Measurements from ENCODE around the gene ITIH4. TPM values are rescaled to one million over a fixed set of nuclear protein-coding genes. Genes with fewer than 3 reads are reported as not detected.

The ITIH4 gene
- total RNA-seq, 2 experiments from 2014 or later: 15.1 to 16.3 TPM

- Mint-ChIP-seq H3K27ac (peak within 1 kb of the TSS; percentile 30), H3K4me3 (no peak within 1 kb of the TSS), H3K9me3 (ENCODE audit: insufficient read depth) (no peaks in the 10 kb centered on the region), H3K27me3 (ENCODE audit: low read depth) (no peaks in the 10 kb centered on the region), H3K36me3 (ENCODE audit: low read depth) (no peaks in the 10 kb centered on the region), H3K4me1 (ENCODE audit: low read depth) (no peaks in the 10 kb centered on the region)
- no peak for DNase-seq
- ATAC-seq: no peak
- POLR2A ChIA-PET: no interaction called here
- CTCF ChIA-PET: no interaction called here
These were observed 35.8 kb downstream of the ITIH4 start, which contains the start of gene ITIH3 for GRCh38 chr3:52794612-52795099. Gene ITIH3, plus strand, starts transcription at chr3:52794796. Its CDS starts 8 bp downstream, at chr3:52794804.

- H3K4me3 Mint-ChIP-seq: no peak overlapping the region
- ATAC-seq: no peak
- ChIA-PET POLR2A (no interaction called here), CTCF (interaction anchor here (1.2 kb wide), 1 partner anchor 57 kb away, joined by 3 read pairs; no protein-coding TSS in a partner anchor)
- no peaks in the 10 kb centered on the region for H3K9me3 Mint-ChIP-seq (ENCODE audit: insufficient read depth)
- DNase-seq: no peak
- no peaks in the 10 kb centered on the region for H3K36me3 Mint-ChIP-seq (ENCODE audit: low read depth)
- peak overlapping the region; percentile 30 for H3K27ac Mint-ChIP-seq
- H3K4me1 Mint-ChIP-seq (ENCODE audit: low read depth): no peaks in the 10 kb centered on the region
- no peaks in the 10 kb centered on the region for H3K27me3 Mint-ChIP-seq (ENCODE audit: low read depth)
These were observed 36.5 kb downstream of the ITIH4 start for GRCh38 chr3:52793702-52794611.

GRCh38 chr3:52792961-52793695 is 37.3 kb downstream of the ITIH4 start:
- no peak for ATAC-seq
- ChIA-PET POLR2A (no interaction called here), CTCF (interaction anchor here (1.0 to 1.2 kb wide), 3 partner anchors 26 to 341 kb away, joined by 3 to 4 read pairs (median 3); no protein-coding TSS in a partner anchor)
- H3K9me3 Mint-ChIP-seq (ENCODE audit: insufficient read depth): no peaks in the 10 kb centered on the region
- no peak overlapping the region for H3K4me3 Mint-ChIP-seq
- H3K4me1 Mint-ChIP-seq (ENCODE audit: low read depth): no peaks in the 10 kb centered on the region
- no peak overlapping the region for H3K27ac Mint-ChIP-seq
- DNase-seq: no peak
- H3K27me3 Mint-ChIP-seq (ENCODE audit: low read depth): no peaks in the 10 kb centered on the region
- no peaks in the 10 kb centered on the region for H3K36me3 Mint-ChIP-seq (ENCODE audit: low read depth)

- Mint-ChIP-seq H3K9me3 (ENCODE audit: insufficient read depth) (no peaks in the 10 kb centered on the region), H3K27ac (no peak overlapping the region), H3K4me1 (ENCODE audit: low read depth) (no peaks in the 10 kb centered on the region), H3K27me3 (ENCODE audit: low read depth) (no peaks in the 10 kb centered on the region), H3K36me3 (ENCODE audit: low read depth) (no peaks in the 10 kb centered on the region), H3K4me3 (no peak overlapping the region)
- CTCF ChIA-PET: interaction anchor here (1.0 to 1.2 kb wide), 3 partner anchors 27 to 342 kb away, joined by 3 to 4 read pairs (median 3); no protein-coding TSS in a partner anchor
- POLR2A ChIA-PET: interaction anchor here (0.6 kb wide), 1 partner anchor 21 kb away, joined by 3 read pairs; no protein-coding TSS in a partner anchor
- DNase-seq: no peak
- no peak for ATAC-seq
These were observed 38.1 kb downstream of the ITIH4 start for GRCh38 chr3:52792413-52792812.

GRCh38 chr3:52791928-52792327 is 38.5 kb downstream of the ITIH4 start:
- ATAC-seq (no peak), DNase-seq (no peak)
- CTCF ChIA-PET: interaction anchor here (1.0 to 1.2 kb wide), 2 partner anchors 27 to 342 kb away, joined by 3 to 4 read pairs; no protein-coding TSS in a partner anchor
- H3K27me3 Mint-ChIP-seq (ENCODE audit: low read depth): no peaks in the 10 kb centered on the region
- H3K9me3 Mint-ChIP-seq (ENCODE audit: insufficient read depth): no peaks in the 10 kb centered on the region
- H3K4me1 Mint-ChIP-seq (ENCODE audit: low read depth): no peaks in the 10 kb centered on the region
- H3K27ac Mint-ChIP-seq: no peak overlapping the region
- H3K4me3 Mint-ChIP-seq: no peak overlapping the region
- POLR2A ChIA-PET: interaction anchor here (0.6 kb wide), 1 partner anchor 21 kb away, joined by 3 read pairs; no protein-coding TSS in a partner anchor
- H3K36me3 Mint-ChIP-seq (ENCODE audit: low read depth): no peaks in the 10 kb centered on the region

GRCh38 chr3:52791366-52791765 is 39.1 kb downstream of the ITIH4 start:
- no peaks in the 10 kb centered on the region for H3K36me3 Mint-ChIP-seq (ENCODE audit: low read depth)
- no peaks in the 10 kb centered on the region for H3K4me1 Mint-ChIP-seq (ENCODE audit: low read depth)
- DNase-seq (no peak), ATAC-seq (no peak)
- no peak overlapping the region for H3K4me3 Mint-ChIP-seq
- CTCF ChIA-PET: no interaction called here
- POLR2A ChIA-PET: no interaction called here
- no peak overlapping the region for H3K27ac Mint-ChIP-seq
- no peaks in the 10 kb centered on the region for H3K9me3 Mint-ChIP-seq (ENCODE audit: insufficient read depth)
- H3K27me3 Mint-ChIP-seq (ENCODE audit: low read depth): no peaks in the 10 kb centered on the region

- POLR2A ChIA-PET: no interaction called here
- ATAC-seq: no peak
- no peaks in the 10 kb centered on the region for H3K4me1 Mint-ChIP-seq (ENCODE audit: low read depth)
- no peak for DNase-seq
- H3K36me3 Mint-ChIP-seq (ENCODE audit: low read depth): no peaks in the 10 kb centered on the region
- H3K27me3 Mint-ChIP-seq (ENCODE audit: low read depth): no peaks in the 10 kb centered on the region
- no peaks in the 10 kb centered on the region for H3K9me3 Mint-ChIP-seq (ENCODE audit: insufficient read depth)
- H3K4me3 Mint-ChIP-seq: no peak overlapping the region
- CTCF ChIA-PET: no interaction called here
- no peak overlapping the region for H3K27ac Mint-ChIP-seq
These were observed 39.7 kb downstream of the ITIH4 start for GRCh38 chr3:52790741-52791140.

- Mint-ChIP-seq H3K27me3 (ENCODE audit: low read depth) (no peaks in the 10 kb centered on the region), H3K4me3 (no peak overlapping the region), H3K4me1 (ENCODE audit: low read depth) (no peaks in the 10 kb centered on the region), H3K36me3 (ENCODE audit: low read depth) (no peaks in the 10 kb centered on the region), H3K9me3 (ENCODE audit: insufficient read depth) (no peaks in the 10 kb centered on the region), H3K27ac (no peak overlapping the region)
- ATAC-seq (no peak), DNase-seq (no peak)
- ChIA-PET POLR2A (no interaction called here), CTCF (no interaction called here)
These were observed 40.1 kb downstream of the ITIH4 start for GRCh38 chr3:52790337-52790736.

GRCh38 chr3:52789746-52790040 is 40.8 kb downstream of the ITIH4 start:
- CTCF ChIA-PET: no interaction called here
- H3K4me3 Mint-ChIP-seq: no peak overlapping the region
- no peaks in the 10 kb centered on the region for H3K4me1 Mint-ChIP-seq (ENCODE audit: low read depth)
- H3K9me3 Mint-ChIP-seq (ENCODE audit: insufficient read depth): no peaks in the 10 kb centered on the region
- no peak for DNase-seq
- POLR2A ChIA-PET: interaction anchor here (0.6 kb wide), 1 partner anchor 512 kb away, joined by 8 read pairs; no protein-coding TSS in a partner anchor
- H3K36me3 Mint-ChIP-seq (ENCODE audit: low read depth): no peaks in the 10 kb centered on the region
- no peaks in the 10 kb centered on the region for H3K27me3 Mint-ChIP-seq (ENCODE audit: low read depth)
- no peak overlapping the region for H3K27ac Mint-ChIP-seq
- ATAC-seq: no peak

GRCh38 chr3:52788890-52789745 is 41.4 kb downstream of the ITIH4 start:
- Mint-ChIP-seq H3K4me1 (ENCODE audit: low read depth) (no peaks in the 10 kb centered on the region), H3K4me3 (no peak overlapping the region), H3K9me3 (ENCODE audit: insufficient read depth) (no peaks in the 10 kb centered on the region), H3K27ac (no peak overlapping the region), H3K36me3 (ENCODE audit: low read depth) (no peaks in the 10 kb centered on the region), H3K27me3 (ENCODE audit: low read depth) (no peaks in the 10 kb centered on the region)
- POLR2A ChIA-PET: interaction anchor here (0.6 kb wide), 1 partner anchor 512 kb away, joined by 8 read pairs; no protein-coding TSS in a partner anchor
- CTCF ChIA-PET: no interaction called here
- ATAC-seq (no peak), DNase-seq (no peak)

All from activated CD8-positive, alpha-beta T cell treated with anti-CD3 and anti-CD28 coated beads, Interleukin-2, amount 10 ng/mL, durations not matched to agents 7 days and 5 days (primary cell).